Tongue (tissue), 2 donors: ENCODE data around the gene FXYD1. TPM values are rescaled to one million over a fixed set of nuclear protein-coding genes. Genes with fewer than 3 reads are reported as not detected.

Source experiments
- small RNA-seq: library from RNA; depleted of rRNA; stranded (forward); fragments of <200 nt; gene quantifications from one replicate; pipeline ENCODE3, GENCODE V24; 2014; ENCODE audit warnings: low replicate concordance
- total RNA-seq: library from RNA; depleted of rRNA; stranded (reverse); fragments of >200 nt; gene quantifications from one replicate; pipeline ENCODE4 v1.2.3, GENCODE V29; 2014

FXYD1 gene
- total RNA-seq, 1 donor from 2014 or later, result 44.2 TPM

Small RNAs within 50 kb of the gene (small RNA-seq; reads per million reads assigned to genes)
- gene AC020907.2, result not detected

Other genes with a start within 250 kb of the FXYD1 start
- gene ZNF30, start 211.9 kb upstream of the FXYD1 start, total RNA-seq, result 5.3 TPM
- gene ZNF792, start 174.6 kb upstream of the FXYD1 start, total RNA-seq, result 9.4 TPM
- 19.8 TPM for gene GRAMD1A, start 138.5 kb upstream of the FXYD1 start, total RNA-seq
- gene SCN1B, start 108.4 kb upstream of the FXYD1 start, total RNA-seq, result 12.9 TPM
- gene HPN, start 97.1 kb upstream of the FXYD1 start, total RNA-seq, result not detected
- gene FXYD3, start 23.0 kb upstream of the FXYD1 start, total RNA-seq, result 45.6 TPM
- 7.6 TPM for gene LGI4, start 3.8 kb upstream of the FXYD1 start, total RNA-seq
- not detected for gene FXYD7, start 4.4 kb downstream of the FXYD1 start, total RNA-seq
- gene FXYD5, start 15.9 kb downstream of the FXYD1 start, total RNA-seq, result 5.9 TPM
- not detected for gene FAM187B, start 89.9 kb downstream of the FXYD1 start, total RNA-seq
- gene LSR, start 110.2 kb downstream of the FXYD1 start, total RNA-seq, result 26.5 TPM
- 52.7 TPM for gene USF2, start 130.1 kb downstream of the FXYD1 start, total RNA-seq
- not detected for gene HAMP, start 143.7 kb downstream of the FXYD1 start, total RNA-seq
- 2.3 TPM for gene MAG, start 153.3 kb downstream of the FXYD1 start, total RNA-seq
- 7.4 TPM for gene CD22, start 190.4 kb downstream of the FXYD1 start, total RNA-seq
- gene FFAR1, start 209.1 kb downstream of the FXYD1 start, total RNA-seq, result not detected
- gene FFAR3, start 219.6 kb downstream of the FXYD1 start, total RNA-seq, result not detected
- not detected for gene GPR42, start 232.2 kb downstream of the FXYD1 start, total RNA-seq